Smooth muscle cell (in vitro differentiated cells): Measurements from ENCODE around the gene BRPF1. TPM values are rescaled to one million over a fixed set of nuclear protein-coding genes. Genes with fewer than 3 reads are reported as not detected.

Source experiments
- DNase-seq: peaks from one replicate; lab custom pipeline; 2025; ENCODE audit not compliant: unreplicated experiment; lab: John Stamatoyannopoulos, UW
- H2AFZ ChIP-seq: fragments of 200-600 bp; sonication (generic); 2 replicates; pipeline ENCODE4 v1.6.0; 2016; ENCODE audit warnings: antibody characterized with exemption, low read depth, mild to moderate bottlenecking
- H3F3A ChIP-seq: fragments of 200-600 bp; sonication (generic); 2 replicates; pipeline ENCODE4 v1.6.0; 2017; ENCODE audit warnings: antibody characterized with exemption, low read depth
- H3K27ac ChIP-seq: fragments of 200-600 bp; sonication (generic); 2 replicates; pipeline ENCODE4 v1.5.1; 2016; ENCODE audit warnings: low read depth, mild to moderate bottlenecking
- H3K27me3 ChIP-seq: fragments of 200-600 bp; sonication (generic); 2 replicates; pipeline ENCODE4 v1.6.1; 2016; ENCODE audit warnings: low read depth, mild to moderate bottlenecking
- H3K36me3 ChIP-seq: fragments of 200-600 bp; sonication (generic); 2 replicates; pipeline ENCODE4 v1.5.1; 2016; ENCODE audit warnings: low read depth
- H3K4me1 ChIP-seq: fragments of 200-600 bp; sonication (generic); 2 replicates; pipeline ENCODE4 v1.5.1; 2016; ENCODE audit warnings: low read depth
- H3K4me2 ChIP-seq: fragments of 200-600 bp; sonication (generic); 2 replicates; pipeline ENCODE4 v1.6.0; 2016; ENCODE audit warnings: mild to moderate bottlenecking
- H3K4me3 ChIP-seq: fragments of 200-600 bp; sonication (generic); 2 replicates; pipeline ENCODE4 v1.5.1; 2016; ENCODE audit warnings: mild to moderate bottlenecking
- H3K79me2 ChIP-seq: fragments of 200-600 bp; sonication (generic); 2 replicates; pipeline ENCODE4 v1.6.0; 2016; ENCODE audit warnings: low read depth, mild to moderate bottlenecking
- H3K9ac ChIP-seq: fragments of 200-600 bp; sonication (generic); 2 replicates; pipeline ENCODE4 v1.6.0; 2016; ENCODE audit warnings: low read depth
- H3K9me3 ChIP-seq: fragments of 200-600 bp; sonication (generic); replicated peaks from 2 replicates; pipeline ENCODE4 v1.5.1; 2016; ENCODE audit warnings: low read depth
- H4K20me1 ChIP-seq: fragments of 200-600 bp; sonication (generic); 2 replicates; pipeline ENCODE4 v1.6.0; 2016; ENCODE audit warnings: low read depth
- CTCF ChIP-seq: fragments of 200-600 bp; sonication (generic); IDR thresholded peaks from 2 replicates; pipeline ENCODE4 v1.5.1; 2017; ENCODE audit warnings: borderline replicate concordance, mild to moderate bottlenecking, antibody characterized with exemption; ENCODE audit not compliant: insufficient read depth, poor library complexity, severe bottlenecking
- WGBS: methylation state at CpG from one replicate; pipeline ENCODE4 v1.1.7; 2016; ENCODE audit warnings: low lambda C conversion rate; 5-methylcytosine and 5-hydroxymethylcytosine counted together
- polyA plus RNA-seq: library from polyadenylated mRNA; unstranded; fragments of >200 nt; fragmentation: Nextera tagmentation; extraction: Ambion mirVana; gene quantifications from 2 replicates; pipeline ENCODE4 v1.2.1, GENCODE V29; 2016
- total RNA-seq: library from RNA; depleted of rRNA; stranded (reverse); fragments of >200 nt; gene quantifications from 2 replicates; pipeline ENCODE4 v1.2.3, GENCODE V29; 2014

The BRPF1 gene
- total and polyA plus RNA-seq, 2 experiments from 2014 or later: 13.9 to 17.1 TPM

GRCh38 chr3:9784965-9785364, 53.4 kb downstream of the BRPF1 start:
- H2AFZ ChIP-seq: no peak overlapping the region
- H3K4me3 ChIP-seq: no peak overlapping the region
- WGBS: 91% methylated on average over 4 of the region's 4 CpGs
- no peaks in the 10 kb centered on the region for H3K79me2 ChIP-seq
- H3K9ac ChIP-seq: no peak overlapping the region
- H3F3A ChIP-seq: no peaks in the 10 kb centered on the region
- peaks cover 7% of the 10 kb centered on the region for H4K20me1 ChIP-seq
- no peaks in the 10 kb centered on the region for H3K4me1 ChIP-seq
- no peak for DNase-seq
- no peak overlapping the region for H3K4me2 ChIP-seq
- H3K27ac ChIP-seq: no peak overlapping the region
- H3K9me3 ChIP-seq: no peaks in the 10 kb centered on the region
- H3K27me3 ChIP-seq: no peaks in the 10 kb centered on the region
- TF ChIP-seq CTCF: no peak
- H3K36me3 ChIP-seq: peaks cover 2% of the 10 kb centered on the region

GRCh38 chr3:9785602-9786001, 54.1 kb downstream of the BRPF1 start:
- no peak overlapping the region for H3K9ac ChIP-seq
- no peaks in the 10 kb centered on the region for H3K27me3 ChIP-seq
- no peaks in the 10 kb centered on the region for H3K4me1 ChIP-seq
- H3K4me3 ChIP-seq: no peak overlapping the region
- no peak overlapping the region for H3K4me2 ChIP-seq
- no peak for TF ChIP-seq CTCF
- peaks cover 7% of the 10 kb centered on the region for H4K20me1 ChIP-seq
- no peak overlapping the region for H3K27ac ChIP-seq
- 90% methylated on average over 7 of the region's 7 CpGs for WGBS
- H3F3A ChIP-seq: peaks cover 4% of the 10 kb centered on the region
- no peaks in the 10 kb centered on the region for H3K9me3 ChIP-seq
- H2AFZ ChIP-seq: no peak overlapping the region
- H3K79me2 ChIP-seq: no peaks in the 10 kb centered on the region
- no peak for DNase-seq
- peaks cover 2% of the 10 kb centered on the region for H3K36me3 ChIP-seq

GRCh38 chr3:9786209-9786739, 54.7 kb downstream of the BRPF1 start:
- Histone ChIP-seq H3K9ac (no peak overlapping the region), H3K36me3 (peaks cover 2% of the 10 kb centered on the region), H4K20me1 (peaks cover 1% of the 10 kb centered on the region), H3K4me3 (no peak overlapping the region), H3F3A (peaks cover 4% of the 10 kb centered on the region), H3K4me2 (no peak overlapping the region), H3K9me3 (no peaks in the 10 kb centered on the region), H3K27ac (no peak overlapping the region), H2AFZ (no peak overlapping the region), H3K4me1 (no peaks in the 10 kb centered on the region), H3K79me2 (no peaks in the 10 kb centered on the region), H3K27me3 (no peaks in the 10 kb centered on the region)
- 95% methylated on average over 7 of the region's 7 CpGs for WGBS
- TF ChIP-seq CTCF: no peak
- DNase-seq: no peak

GRCh38 chr3:9786825-9787669, 55.5 kb downstream of the BRPF1 start:
- peaks cover 2% of the 10 kb centered on the region for H3K36me3 ChIP-seq
- H3K27me3 ChIP-seq: no peaks in the 10 kb centered on the region
- peaks cover 7% of the 10 kb centered on the region for H3F3A ChIP-seq
- no peak overlapping the region for H3K4me2 ChIP-seq
- peaks cover 6% of the 10 kb centered on the region for H3K79me2 ChIP-seq
- WGBS: 93% methylated on average over 13 of the region's 13 CpGs
- H3K27ac ChIP-seq: no peak overlapping the region
- H3K4me3 ChIP-seq: no peak overlapping the region
- H4K20me1 ChIP-seq: no peaks in the 10 kb centered on the region
- peak; percentile 44 for TF ChIP-seq CTCF
- no peak overlapping the region for H2AFZ ChIP-seq
- H3K9me3 ChIP-seq: no peaks in the 10 kb centered on the region
- H3K4me1 ChIP-seq: peaks cover 5% of the 10 kb centered on the region
- DNase-seq: no peak
- H3K9ac ChIP-seq: no peak overlapping the region
